Cerebellar nuclear complex (tissue), 1 donor: ENCODE results near the gene RTBDN.
A peak's percentile ranks its signal among the peaks of the same experiment; 100 is the strongest.

Experiments used
- DNase-seq, 2 experiments: peaks; one replicate each; lab custom pipeline; 2025; lab: John Stamatoyannopoulos, UW

RTBDN gene

GRCh38 chr19:12782424-12783290, 51.7 kb downstream of the RTBDN start:
- DNase-seq: peak; percentile 52 to 73

GRCh38 chr19:12782174-12782423, 52.3 kb downstream of the RTBDN start:
- no peak for DNase-seq

- no peak for DNase-seq
These were observed 55.0 kb downstream of the RTBDN start for GRCh38 chr19:12779162-12779993.

- DNase-seq: no peak
These were observed 55.5 kb downstream of the RTBDN start for GRCh38 chr19:12778905-12779161.

GRCh38 chr19:12778017-12778904, 56.1 kb downstream of the RTBDN start:
- no peak for DNase-seq

- DNase-seq: peak in 1 of 2 experiments; percentile 33
These were observed 57.0 kb downstream of the RTBDN start for GRCh38 chr19:12777217-12778016.
